Prostate gland (tissue), 2 donors: ENCODE results near the gene NRTN.

Experiments used
- POLR2A ChIP-seq: fragments of 450-650 bp; IDR thresholded peaks from one replicate; pipeline ENCODE4 v1.6.1; 2016; ENCODE audit warnings: antibody characterized with exemption, mild to moderate bottlenecking
- TF ChIP-seq, protein P1 (sequence below), 4 experiments: fragments of 200-600 bp in 2 of 4; fragments of 450-650 bp in 2 of 4; sonication (generic) in 2 of 4; IDR thresholded peaks; 1 replicate in 3 of 4; 2 replicates in 1 of 4; pipeline ENCODE4 v1.5.1; 2016 to 2019; ENCODE audit warnings: antibody characterized with exemption in 4 of 4, mild to moderate bottlenecking in 2 of 4, moderate library complexity in 2 of 4

DNA sequence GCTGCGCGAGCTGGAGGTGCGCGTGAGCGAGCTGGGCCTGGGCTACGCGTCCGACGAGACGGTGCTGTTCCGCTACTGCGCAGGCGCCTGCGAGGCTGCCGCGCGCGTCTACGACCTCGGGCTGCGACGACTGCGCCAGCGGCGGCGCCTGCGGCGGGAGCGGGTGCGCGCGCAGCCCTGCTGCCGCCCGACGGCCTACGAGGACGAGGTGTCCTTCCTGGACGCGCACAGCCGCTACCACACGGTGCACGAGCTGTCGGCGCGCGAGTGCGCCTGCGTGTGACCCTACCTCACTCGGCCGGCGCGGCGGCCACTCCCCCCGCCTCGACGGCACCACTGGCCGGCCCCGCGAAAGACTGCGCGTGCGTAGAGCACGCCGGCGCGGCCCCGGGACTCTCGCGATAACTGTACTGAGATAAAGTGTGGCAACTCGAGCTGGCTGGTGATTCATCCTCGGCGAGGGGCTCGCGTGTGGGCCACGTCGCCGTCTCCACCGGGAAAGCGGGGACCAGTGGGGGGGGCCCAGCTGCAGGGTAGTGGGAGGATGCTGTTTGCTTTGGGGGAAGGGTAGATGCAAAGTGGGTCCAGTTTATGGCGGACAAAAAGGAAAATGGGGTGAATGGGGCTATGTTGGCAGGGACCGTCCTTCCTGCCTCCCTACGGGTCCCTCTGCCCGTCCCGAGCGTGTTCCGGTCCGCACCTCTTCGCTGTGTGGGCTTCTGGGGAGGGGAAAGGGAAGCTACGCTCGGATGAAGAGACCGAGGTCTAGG is 23.2 kb downstream of the NRTN start:
- TF ChIP-seq, protein P1, sequence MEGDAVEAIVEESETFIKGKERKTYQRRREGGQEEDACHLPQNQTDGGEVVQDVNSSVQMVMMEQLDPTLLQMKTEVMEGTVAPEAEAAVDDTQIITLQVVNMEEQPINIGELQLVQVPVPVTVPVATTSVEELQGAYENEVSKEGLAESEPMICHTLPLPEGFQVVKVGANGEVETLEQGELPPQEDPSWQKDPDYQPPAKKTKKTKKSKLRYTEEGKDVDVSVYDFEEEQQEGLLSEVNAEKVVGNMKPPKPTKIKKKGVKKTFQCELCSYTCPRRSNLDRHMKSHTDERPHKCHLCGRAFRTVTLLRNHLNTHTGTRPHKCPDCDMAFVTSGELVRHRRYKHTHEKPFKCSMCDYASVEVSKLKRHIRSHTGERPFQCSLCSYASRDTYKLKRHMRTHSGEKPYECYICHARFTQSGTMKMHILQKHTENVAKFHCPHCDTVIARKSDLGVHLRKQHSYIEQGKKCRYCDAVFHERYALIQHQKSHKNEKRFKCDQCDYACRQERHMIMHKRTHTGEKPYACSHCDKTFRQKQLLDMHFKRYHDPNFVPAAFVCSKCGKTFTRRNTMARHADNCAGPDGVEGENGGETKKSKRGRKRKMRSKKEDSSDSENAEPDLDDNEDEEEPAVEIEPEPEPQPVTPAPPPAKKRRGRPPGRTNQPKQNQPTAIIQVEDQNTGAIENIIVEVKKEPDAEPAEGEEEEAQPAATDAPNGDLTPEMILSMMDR (IDR thresholded peaks at IDR 0.05), result no peak
- TF ChIP-seq POLR2A, result peak; percentile 85
